LoVo (cell line): ENCODE data around the gene SLC9B2.

Experiments used
- DNase-seq: peaks from one replicate; pipeline ENCODE4 v3.0.0-alpha.2; 2016; ENCODE audit warnings: low spot score

The SLC9B2 gene

DNA sequence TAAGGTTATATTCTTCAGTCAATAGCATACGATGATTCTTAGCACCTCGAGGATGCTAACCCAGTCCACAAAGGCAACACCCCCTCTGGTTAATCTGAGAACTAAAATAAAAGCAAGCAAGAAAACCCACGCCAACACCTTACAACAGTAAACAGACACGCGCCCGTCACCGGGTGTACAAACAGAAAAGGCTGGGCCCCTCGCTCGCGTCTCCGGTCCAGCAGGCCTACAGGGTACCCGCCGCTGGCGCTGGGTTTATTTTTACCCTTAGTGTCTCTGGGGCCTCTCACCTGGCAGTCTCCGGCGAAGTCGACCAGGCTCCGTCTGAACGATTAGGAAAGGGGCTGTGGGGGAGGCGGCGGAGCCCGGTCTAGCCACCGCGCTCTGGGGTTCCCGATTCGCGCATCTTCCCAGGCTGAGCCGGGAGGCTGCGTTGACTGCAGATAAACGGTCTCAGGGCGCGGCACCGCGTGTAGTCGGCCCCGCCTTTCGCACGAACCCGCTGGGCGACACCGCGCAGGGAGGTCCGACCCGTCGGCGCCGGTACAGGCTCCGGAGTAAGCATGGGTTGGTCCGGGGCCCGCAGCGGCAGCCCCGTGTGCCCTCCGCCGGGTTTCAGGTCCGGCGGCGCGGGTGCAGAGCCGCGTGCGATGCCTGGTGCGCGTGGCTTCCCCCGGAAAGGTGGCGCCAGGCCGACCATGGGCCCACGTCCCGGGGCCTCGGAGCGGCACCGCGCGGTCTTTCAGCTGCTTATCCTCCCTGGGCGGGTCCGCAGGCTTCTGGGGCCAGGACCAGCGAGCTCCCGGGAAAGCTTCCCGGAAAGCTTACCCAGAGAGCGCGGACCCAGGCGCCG is 441 bp downstream of the SLC9B2 start:
- DNase-seq = peak; percentile 60

DNA sequence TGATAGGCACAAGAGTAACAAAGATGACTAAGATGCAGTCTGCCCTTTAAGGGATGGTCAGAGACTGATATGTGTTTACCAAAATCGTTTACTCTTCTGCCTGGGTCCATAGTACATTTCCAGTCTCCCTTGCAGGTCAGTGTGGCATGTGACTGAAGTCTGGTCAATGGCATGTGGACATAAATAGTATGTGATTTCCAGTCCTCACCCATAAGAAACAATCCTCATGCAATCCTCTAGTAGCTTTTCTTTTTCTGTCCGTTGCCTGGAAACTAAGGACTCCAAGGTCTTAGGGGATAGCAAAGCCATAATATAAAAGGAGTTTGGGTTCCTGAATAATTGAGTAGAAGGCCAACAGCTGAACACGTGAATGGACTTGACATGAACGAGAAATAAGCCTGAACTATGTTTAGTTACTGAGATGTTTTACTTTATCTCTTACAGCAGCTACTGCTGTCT is 1.1 kb downstream of the SLC9B2 start:
- DNase-seq = peak; percentile 11

DNA sequence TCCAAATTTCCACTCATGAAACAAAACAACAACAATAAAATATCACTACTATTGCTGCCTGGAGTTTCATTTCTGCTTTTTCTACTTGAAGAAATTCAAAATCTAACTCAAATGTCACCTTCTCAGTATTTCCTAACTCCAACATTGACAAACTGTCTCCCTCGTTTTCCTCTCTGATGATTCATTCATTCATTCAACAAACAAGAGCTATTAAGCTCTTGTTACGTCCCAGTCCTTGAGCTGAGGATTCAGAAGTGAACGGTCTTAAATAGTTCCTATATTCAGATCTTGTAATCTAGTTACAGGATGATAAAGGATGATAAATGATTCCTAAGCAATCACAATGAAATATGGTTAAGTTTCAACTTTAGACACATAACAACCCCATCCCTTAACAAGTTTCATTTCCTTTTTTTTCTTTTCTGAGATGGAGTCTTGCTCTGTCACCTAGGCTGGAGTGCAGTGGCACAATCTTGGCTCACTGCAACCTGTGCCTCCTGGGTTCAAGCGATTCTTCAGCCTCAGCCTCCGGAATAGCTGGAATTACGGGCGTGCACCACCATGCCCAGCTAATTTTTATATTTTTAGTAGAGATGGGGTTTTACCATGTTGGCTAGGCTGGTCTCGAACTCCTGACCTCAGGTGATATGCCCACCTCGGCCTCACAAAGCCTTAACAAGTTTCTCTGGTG is 1.7 kb downstream of the SLC9B2 start:
- no peak for DNase-seq

DNA sequence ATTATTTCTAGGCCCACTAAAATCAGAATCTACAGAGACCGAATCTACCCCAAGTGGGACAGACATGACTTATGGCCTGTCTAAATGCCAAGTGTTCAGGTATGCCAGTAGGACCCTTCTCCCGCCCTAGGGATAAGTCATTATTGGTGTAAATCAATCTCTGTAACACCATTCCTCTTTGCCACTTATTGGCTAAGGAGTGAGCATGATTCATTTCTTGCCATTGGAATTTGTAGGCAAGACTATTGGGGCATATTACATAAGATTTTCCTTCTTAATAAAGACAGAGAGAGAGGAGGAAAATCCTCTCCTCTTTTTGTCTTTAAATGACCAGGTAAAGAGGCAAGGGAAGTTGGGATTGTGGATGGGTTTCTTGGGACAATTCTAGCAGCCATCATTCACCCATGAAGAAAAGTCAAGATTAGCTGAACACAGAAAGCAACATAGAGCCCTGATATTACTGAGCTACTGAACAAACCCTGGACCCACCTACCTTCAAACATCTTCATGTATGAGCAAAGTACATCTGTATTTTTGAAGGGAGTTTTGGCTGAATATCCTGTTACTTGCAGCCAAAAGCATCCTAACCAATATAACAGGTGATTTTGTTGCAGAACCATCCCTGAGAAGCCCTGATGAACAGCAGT is 2.6 kb downstream of the SLC9B2 start:
- no peak for DNase-seq

DNA sequence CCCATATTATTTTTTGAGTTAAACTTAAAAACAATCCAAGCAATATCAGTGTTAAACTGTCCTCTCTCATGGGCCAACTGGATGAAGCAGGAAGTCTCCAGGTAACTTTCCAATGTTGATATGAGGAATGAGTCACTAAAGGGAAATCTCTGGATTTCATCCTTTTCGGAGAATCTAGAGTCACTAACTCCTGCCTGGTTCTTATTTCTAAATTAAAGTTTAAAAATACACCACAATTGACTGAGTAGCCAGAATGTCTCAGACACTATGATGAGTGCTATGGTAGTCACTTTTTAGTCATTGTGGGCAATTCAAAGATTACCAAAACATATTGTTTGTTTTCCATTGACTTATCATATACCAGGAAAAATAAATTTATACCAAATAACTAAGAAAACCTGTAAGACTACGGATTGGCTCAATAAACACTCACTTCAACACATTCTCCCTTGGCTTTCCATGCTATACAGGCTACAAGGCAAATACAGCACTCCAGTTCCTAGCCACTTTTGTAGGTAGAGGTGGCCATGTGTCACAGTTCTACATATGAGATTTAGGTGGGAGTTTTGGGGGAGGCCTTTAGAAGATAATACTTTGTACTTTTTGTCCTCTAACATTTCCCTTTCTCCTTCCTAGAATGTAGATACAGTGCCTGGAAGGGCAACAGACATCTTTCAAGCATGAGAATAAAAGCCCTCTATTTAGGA is 8.6 kb downstream of the SLC9B2 start:
- no peak for DNase-seq

DNA sequence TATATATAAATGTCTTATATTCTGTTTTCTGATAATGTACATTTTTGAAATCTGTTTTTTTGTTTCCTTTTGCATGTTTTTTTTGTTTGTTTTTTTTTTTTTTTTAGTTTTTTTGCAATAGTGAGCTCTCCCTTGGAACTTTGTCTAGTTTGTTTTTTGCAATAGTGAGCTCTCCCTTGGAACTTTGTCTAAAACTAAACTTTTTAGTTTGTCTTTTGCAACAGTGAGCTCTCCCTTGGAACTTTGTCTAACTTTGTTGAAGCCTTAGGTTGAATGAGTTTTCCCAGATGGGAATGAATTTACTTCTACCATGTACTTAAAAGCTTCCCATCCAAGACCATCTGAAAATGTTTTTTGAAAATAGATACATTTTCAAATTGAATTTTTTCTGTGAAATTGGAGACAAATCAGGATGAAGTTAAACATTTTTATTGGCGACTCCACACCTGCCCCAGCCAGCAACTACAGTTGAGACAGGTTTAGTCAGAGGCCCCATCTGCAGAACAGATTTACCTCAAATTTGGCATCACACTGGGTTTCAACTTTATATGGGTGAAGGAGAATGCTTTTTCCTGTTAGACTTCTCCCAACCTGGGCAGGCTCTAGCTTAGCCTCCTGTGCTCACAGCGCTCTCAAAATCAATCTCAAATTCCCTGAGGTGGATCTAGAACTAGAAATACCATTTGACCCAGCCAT is 16.0 kb downstream of the SLC9B2 start:
- no peak for DNase-seq

DNA sequence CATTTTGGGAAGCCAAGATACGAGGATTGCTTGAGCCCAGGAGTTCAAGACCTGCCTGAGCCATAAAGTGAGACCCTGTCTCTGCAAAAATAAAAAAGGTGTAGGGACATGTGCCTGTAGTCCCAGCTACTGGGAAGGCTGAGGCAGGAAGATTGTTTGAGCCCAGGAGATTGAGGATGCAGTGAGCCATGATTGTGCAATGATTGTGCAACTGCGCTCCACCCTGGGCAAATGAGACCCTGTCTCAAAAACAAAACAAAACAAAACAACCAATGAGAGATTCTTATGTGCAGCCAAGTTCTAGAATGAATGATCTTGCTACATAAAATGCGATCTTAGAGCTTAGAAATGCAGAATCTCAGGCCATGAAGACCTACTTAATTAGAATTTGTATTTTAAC is 22.5 kb downstream of the SLC9B2 start:
- no peak for DNase-seq

DNA sequence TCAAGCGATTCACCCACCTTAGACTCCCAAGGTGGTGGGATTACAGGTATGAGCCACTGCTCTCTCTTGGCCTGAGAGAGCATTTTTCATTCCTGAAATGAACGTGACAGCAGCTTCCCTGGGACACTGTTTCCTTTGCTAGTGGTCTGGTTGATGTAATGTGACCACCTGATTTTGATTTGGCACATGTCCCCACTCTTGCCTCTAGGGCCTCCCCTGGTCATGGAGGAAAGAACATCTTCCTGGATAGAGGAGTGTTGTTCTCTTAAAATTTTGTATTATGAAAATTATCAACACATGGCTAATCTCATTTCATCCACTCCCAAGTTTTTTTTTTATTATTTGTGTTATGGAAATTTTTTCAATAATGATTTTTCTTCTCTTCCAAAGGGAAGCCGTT is 23.8 kb downstream of the SLC9B2 start:
- no peak for DNase-seq

DNA sequence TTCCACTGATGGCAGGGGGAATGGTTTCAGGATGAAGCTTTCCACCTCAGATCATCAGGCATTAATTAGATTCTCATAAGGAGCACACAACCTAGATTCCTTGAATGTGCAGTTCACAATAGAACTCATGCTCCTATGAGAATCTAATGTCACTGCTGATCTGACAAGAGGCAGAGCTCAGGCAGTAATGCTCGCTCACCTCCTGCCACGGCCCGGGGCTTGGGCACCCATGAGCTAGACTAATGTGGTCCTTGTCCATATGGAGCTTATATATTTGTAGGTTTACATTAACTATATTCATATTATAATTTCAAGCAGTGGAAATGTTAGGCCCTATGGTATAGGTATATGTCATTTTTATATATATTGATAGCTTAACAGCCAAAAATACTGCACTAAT is 24.4 kb downstream of the SLC9B2 start:
- DNase-seq = no peak

DNA sequence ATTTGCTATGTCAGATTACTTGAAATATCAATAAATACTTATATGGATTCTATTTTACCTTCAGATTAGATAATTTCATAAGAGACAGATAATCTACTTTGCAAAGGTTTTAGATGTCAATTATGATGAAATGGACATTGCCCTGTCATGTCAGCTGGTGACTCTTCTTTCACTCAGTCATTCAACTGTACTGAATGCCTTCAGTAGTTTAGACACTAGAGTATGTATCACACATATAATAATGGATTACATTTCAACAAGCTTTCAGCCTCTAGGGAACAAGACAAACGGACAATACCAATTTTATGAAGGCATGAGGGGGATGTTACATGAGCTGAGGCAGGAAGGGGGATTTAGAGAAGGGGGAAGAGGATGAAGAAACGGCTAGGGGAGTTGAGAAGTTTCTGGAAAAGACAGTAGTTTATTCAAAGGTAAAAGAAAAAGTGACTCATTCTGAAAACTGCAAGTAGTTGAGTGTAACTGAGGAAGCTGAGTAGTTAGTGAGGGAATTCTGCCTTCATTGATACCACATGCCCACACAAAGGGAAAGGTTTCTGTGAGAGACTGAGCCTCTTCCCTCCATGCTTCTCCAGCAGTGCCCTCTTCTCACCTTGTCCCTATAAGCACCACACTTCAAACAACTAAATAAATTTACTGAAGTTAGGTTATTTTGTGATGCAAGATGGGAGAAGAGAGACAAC is 25.7 kb downstream of the SLC9B2 start:
- no peak for DNase-seq

DNA sequence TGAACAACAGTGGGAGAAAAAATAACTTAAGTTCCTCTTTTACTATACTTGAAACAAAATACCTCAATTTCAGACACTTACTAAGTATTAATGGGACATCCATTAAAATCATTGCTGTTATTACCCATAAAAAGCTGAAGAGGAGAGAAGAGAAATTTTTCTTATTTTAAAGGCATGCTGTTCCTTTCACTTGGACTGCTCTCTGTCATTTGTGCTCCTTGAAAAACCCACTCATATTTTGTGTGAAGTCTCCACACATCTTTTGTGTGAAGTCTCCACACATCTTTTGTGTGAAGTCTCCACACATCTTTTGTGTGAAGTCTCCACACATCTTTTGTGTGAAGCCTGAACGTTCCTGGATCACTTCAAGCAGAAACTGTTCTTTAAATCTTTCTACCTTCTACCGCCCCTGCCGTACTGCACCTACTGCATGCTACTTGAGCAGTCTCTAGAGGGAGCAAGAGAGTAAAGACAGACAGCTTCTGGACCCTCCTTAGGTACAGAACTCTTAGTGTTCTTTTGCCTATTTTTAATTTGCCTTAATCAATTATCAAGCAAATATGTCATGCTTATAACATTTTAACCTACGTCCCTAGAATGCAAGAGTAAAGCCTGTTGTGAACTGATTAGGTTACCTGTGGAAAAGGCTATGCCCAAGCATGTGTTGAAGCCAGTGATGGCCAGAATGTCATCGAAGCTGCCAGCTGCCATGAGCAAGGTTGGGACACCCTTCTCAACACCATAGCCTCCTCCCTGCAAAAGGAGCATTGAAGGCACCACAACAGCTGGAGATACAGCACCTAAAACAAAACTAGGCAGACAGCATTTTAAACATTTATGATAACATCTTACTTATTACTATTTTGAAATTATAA is 29.9 kb downstream of the SLC9B2 start:
- peak; percentile 11 for DNase-seq

DNA sequence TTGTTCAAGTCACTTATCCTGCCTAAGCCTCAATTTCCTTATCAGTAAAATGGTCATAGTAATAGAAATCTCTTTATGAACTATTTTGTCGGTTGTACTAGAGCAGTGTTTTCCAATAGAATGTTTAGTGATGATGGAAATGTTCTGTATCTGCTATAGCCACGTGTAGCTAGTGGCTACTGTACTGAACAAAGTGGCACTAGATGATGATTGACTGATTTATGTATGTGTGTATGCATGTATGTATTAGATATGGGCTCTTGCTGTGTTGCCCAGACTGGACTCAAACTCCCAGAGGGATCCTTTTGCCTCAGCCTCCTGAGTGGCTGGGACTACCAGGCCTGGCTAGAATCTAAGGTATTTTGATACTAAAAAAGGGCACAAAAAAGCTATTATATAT is 32.4 kb downstream of the SLC9B2 start:
- DNase-seq = no peak

DNA sequence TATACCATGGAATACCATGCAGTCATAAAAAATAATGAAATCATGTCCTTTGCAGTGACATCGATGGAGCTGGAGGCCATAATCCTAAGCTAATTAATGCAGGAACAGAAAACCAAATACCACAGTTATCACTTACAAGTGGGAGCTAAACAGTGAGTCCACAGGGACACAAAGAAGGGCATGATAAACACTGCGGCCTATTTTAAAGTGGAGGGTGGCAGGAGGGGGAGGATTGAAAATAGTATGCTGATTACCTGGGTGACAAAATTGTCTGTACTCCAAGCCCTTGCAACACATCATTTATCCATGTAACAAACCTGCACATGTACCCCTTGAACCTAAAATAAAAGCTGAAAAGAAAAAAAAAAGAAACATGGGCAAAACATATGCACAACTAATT is 40.4 kb downstream of the SLC9B2 start:
- no peak for DNase-seq

DNA sequence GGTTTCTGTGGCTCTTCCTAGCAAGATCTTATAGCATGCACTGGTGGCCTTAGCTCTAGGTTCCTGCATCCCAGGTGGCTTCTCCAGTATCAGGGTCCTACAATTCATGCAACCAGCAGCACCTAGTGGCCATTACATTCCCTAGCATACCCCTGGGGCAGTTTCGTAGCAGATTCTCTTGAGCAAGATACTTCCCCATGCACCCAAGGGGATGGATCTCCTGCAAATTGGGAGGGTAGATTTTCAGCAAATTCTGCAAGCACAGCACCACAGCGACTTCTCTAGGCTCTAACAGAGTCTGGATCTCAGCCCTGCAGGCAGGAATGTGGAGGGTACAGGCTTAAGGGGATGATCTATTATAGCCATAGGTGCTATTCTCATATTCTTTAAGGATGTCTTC is 44.0 kb downstream of the SLC9B2 start:
- no peak for DNase-seq

DNA sequence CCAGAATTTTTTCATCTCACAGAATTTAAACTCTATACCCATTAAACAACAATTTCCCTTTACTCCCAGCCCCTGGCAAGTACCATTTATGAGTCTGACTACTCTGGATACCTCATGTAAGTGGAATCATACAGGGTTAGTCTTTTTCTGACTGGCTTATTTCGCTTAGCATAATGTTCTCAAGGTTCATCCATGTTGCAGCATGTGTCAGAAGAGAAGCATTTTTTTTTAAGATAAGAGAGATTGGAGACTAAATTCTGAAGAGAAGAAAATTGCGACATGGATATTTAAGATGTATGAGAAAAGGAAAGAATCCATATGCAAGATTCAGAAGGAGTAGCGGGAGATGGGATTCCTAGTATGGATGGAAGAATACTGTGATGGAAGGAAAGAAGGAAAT is 45.8 kb downstream of the SLC9B2 start:
- DNase-seq = no peak

DNA sequence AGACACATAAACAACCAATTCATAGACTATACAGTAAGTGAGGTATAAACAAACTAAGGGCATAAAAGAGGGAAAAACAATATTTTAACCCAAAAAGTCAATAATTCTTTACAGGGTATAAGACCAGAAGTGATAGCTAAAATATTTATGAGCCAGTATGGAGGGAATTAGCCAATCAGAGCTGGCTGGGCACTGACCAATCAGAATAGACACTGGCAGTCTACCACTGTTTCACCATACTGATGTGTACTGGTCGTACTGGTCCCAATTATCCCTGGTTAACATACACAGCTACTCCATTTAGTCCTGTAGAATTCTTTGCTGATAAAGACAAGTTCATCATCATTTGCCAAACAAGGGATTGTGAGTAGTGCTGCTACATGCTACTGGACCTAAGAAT is 47.3 kb downstream of the SLC9B2 start:
- no peak for DNase-seq

DNA sequence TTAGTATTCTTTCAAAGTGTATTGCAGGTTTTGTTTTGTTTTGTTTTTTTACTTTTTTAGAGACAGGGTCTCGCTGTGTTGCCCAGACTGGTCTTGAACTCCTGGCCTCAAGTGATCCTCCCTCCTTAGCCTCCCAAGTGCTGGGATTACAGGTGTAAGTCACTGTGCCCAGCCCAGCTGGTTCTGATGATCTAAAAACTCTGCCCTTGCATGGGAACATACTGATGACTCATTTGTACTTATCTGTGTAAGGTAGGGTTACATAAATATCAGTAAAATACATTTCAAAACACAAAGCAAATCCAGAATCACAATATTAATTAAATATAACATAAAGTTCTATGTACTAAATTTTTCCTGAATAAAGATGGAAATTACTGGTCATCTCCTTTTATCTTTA is 49.7 kb downstream of the SLC9B2 start:
- DNase-seq = no peak

DNA sequence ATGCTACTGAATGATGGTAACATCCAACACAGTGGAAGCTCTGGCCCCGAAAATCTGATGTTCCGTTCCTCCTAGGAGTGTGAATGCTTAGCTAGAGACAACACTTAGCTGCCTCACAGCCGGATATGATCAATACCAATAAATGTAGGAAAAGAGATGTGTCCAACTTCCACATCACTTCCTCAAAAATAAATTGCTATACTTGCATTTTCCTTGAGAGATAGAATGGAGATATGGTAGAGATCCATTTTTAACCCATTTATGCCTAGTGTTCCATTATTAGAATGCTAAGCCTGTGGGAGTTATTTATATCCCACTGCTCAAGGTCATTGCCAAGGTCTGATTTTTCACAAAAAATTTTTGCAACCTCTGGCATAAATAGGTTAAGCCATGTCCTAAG is 51.6 kb downstream of the SLC9B2 start:
- DNase-seq = no peak

DNA sequence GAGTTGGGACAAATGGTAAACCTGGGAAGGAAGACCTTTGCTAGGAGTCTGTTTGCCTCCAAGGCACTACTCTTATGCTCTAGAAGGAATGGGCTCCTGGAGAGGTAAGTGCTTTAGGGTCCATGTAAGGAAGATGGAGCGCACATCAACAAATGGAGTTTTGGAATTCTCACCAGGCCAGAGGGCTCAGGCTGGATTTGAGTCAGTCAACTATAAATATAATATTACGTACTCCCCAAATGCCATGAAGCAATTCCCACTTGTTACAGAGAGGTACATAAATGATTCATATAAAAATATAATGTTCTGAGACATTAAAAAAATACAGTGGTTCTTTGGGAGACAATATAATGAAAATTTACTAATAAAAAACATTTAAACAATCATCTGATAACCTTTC is 55.4 kb downstream of the SLC9B2 start:
- no peak for DNase-seq
